ENCODE results near the gene FBXO31. TPM values are rescaled to one million over a fixed set of nuclear protein-coding genes. Genes with fewer than 3 reads are reported as not detected.
A peak's percentile ranks its signal among the peaks of the same experiment; 100 is the strongest.

The FBXO31 gene
- total and polyA plus RNA-seq, 10 of the 15 experiments (the other 5 are each of a cell fraction or from before 2014, with no cell fraction given), result 0.19 to 33.1 (median 10.3) TPM

GRCh38 chr16:87382023-87382785, 1.4 kb downstream of the FBXO31 start (continued):
- TF ChIP-seq NFIC (IDR thresholded peaks at IDR 0.05; ENCODE audit: low read depth, low read length) (no peak), MXI1 (IDR thresholded peaks at IDR 0.05; ENCODE audit: low read depth, low read length) (no peak), SIN3A (IDR thresholded peaks at IDR 0.05; ENCODE audit: low read depth, low read length) (no peak), ZNF384 (IDR thresholded peaks at IDR 0.05; ENCODE audit: borderline replicate concordance, low read depth, low read length) (no peak), CEBPB (IDR thresholded peaks at IDR 0.05; ENCODE audit: borderline replicate concordance in 1 of 2, low read depth in 2 of 2, low read length in 2 of 2) (no peak), EGR1 (IDR thresholded peaks at IDR 0.05; ENCODE audit: borderline replicate concordance in 1 of 2, low read depth in 2 of 2, low read length in 2 of 2) (no peak), FOXK2 (IDR thresholded peaks at IDR 0.05) (peak; percentile 58), ZNF592 (IDR thresholded peaks at IDR 0.05) (no peak), NBN (IDR thresholded peaks at IDR 0.05) (peak; percentile 63), KLF5 (IDR thresholded peaks at IDR 0.05; ENCODE audit: partially characterized antibody) (no peak), MLLT1 (IDR thresholded peaks at IDR 0.05) (0 out of 2 replicates have a peak, but pooled peaks have one; percentile 25), ZBTB33 (IDR thresholded peaks at IDR 0.05) (no peak), CBFB (IDR thresholded peaks at IDR 0.05; ENCODE audit: low read depth) (no peak)
